GM12875 (cell line): ENCODE data around the gene RNF157.

Experiments used
- H3K4me3 ChIP-seq: one replicate; pipeline ENCODE4 v1.5.1; 2011; ENCODE audit warnings: low read depth, low read length, control low read depth
- CTCF ChIP-seq: IDR thresholded peaks from 2 replicates; pipeline ENCODE4 v1.5.1; 2011; ENCODE audit warnings: low read depth, mild to moderate bottlenecking, control low read depth, inconsistent platforms, low read length, moderate library complexity, borderline replicate concordance; ENCODE audit not compliant: insufficient read depth

Gene RNF157

DNA sequence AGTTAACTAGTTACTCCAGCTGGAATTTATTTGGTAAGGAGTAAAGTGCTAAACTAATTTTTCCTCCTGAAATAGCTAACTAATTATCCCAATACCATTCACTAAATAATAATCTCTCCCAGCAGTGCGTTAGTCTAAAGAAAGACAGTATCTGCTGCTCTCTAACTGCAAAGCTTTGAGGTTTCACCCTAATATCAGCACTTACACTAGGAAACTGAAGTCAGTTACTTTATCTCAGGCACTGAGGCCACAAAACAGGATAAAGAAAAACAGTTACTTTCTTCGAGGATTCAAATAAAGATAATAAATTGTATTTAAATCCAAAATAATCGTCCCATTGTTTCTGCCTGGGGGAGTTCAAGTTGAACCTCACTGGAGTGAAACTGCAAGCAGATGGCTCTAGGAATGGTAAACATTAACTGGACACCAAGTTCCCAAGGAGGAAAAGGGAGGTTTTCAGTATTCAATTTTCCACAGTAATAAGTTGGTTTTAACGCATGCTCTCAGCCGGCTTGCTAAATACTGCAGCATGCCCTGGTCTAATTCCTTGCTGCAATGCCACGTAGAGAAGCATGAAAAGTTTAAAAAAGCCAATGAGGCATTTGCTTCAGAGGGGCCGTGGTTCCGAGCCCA, 79.3 kb downstream of the RNF157 start:
- no peak for TF ChIP-seq CTCF
- no peak overlapping the region for H3K4me3 ChIP-seq

DNA sequence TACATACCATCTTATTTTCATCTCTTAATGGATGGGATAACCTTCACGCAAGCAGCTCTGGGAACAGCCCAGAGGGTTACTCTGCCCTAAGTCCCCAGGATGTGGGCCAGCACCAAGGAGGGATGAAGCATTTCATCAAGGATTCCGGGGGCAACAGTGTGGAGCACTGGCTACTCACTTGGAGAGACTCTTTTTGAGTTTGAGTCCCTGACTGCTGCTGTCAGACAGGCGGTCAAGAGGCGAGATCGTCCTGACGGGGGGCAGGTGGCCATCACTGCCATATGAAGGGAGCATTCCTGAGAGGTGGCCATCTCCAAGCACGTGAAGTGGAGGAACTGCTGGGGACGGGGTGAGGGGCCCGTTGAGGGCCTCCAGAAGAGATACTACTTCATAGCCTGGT, 81.1 kb downstream of the RNF157 start:
- no peak overlapping the region for H3K4me3 ChIP-seq
- TF ChIP-seq CTCF, result no peak

- H3K4me3 ChIP-seq, result no peak overlapping the region
- no peak for TF ChIP-seq CTCF
Observed at GRCh38 chr17:76157759-76158158, 82.5 kb downstream of the RNF157 start.

- TF ChIP-seq CTCF, result no peak
- no peak overlapping the region for H3K4me3 ChIP-seq
Observed at GRCh38 chr17:76156662-76156991, 83.7 kb downstream of the RNF157 start.

- TF ChIP-seq CTCF, result no peak
Observed at GRCh38 chr17:76155988-76156661, 84.2 kb downstream of the RNF157 start.

GRCh38 chr17:76154936-76155845, 85.1 kb downstream of the RNF157 start:
- H3K4me3 ChIP-seq, result no peak overlapping the region
- no peak for TF ChIP-seq CTCF

More at GRCh38 chr17:76155988-76156661, 84.2 kb downstream of the RNF157 start:
- H3K4me3 ChIP-seq, result no peak overlapping the region
